HG03521 (cell line): Measurements from ENCODE around the gene KCNG2.

ENCODE experiments used
- ATAC-seq: cut with Tn5 transposase; IDR thresholded peaks from one replicate; pipeline ENCODE4 v1.9.1; 2021; ENCODE audit warnings: mild to moderate bottlenecking, moderate library complexity; ENCODE audit not compliant: unreplicated experiment

The KCNG2 gene

GRCh38 chr18:79816981-79817606, 19.4 kb downstream of the KCNG2 start:
- no peak for ATAC-seq

- no peak for ATAC-seq
Measured at GRCh38 chr18:79817607-79817998, 19.9 kb downstream of the KCNG2 start.

GRCh38 chr18:79818036-79818435, 20.3 kb downstream of the KCNG2 start:
- no peak for ATAC-seq

GRCh38 chr18:79818631-79819030, 20.9 kb downstream of the KCNG2 start:
- ATAC-seq: no peak

GRCh38 chr18:79819064-79819967, 21.6 kb downstream of the KCNG2 start:
- no peak for ATAC-seq

- peak; percentile 61 for ATAC-seq
Measured at GRCh38 chr18:79819968-79820351, 22.2 kb downstream of the KCNG2 start.

GRCh38 chr18:79823120-79823519, 25.4 kb downstream of the KCNG2 start:
- ATAC-seq: no peak

GRCh38 chr18:79825913-79826312, 28.2 kb downstream of the KCNG2 start:
- ATAC-seq: no peak

- ATAC-seq: no peak
Measured at GRCh38 chr18:79826966-79827365, 29.2 kb downstream of the KCNG2 start.

GRCh38 chr18:79828258-79828657, 30.5 kb downstream of the KCNG2 start:
- no peak for ATAC-seq

- ATAC-seq: no peak
Measured at GRCh38 chr18:79829136-79829854, 31.6 kb downstream of the KCNG2 start.

GRCh38 chr18:79832169-79832568, 34.4 kb downstream of the KCNG2 start:
- ATAC-seq: no peak

- no peak for ATAC-seq
Measured at GRCh38 chr18:79834834-79835233, 37.1 kb downstream of the KCNG2 start.

- ATAC-seq: no peak
Measured at GRCh38 chr18:79841936-79842335, 44.2 kb downstream of the KCNG2 start.

- ATAC-seq: no peak
Measured at GRCh38 chr18:79844999-79845563, 47.3 kb downstream of the KCNG2 start.

- ATAC-seq: no peak
Measured at GRCh38 chr18:79846936-79847557, 49.3 kb downstream of the KCNG2 start.

- ATAC-seq: no peak
Measured at GRCh38 chr18:79847606-79848293, 50.0 kb downstream of the KCNG2 start.

- no peak for ATAC-seq
Measured at GRCh38 chr18:79848294-79848578, 50.5 kb downstream of the KCNG2 start.

- no peak for ATAC-seq
Measured at GRCh38 chr18:79848579-79849327, 51.0 kb downstream of the KCNG2 start.
